HUES64 (cell line): ENCODE data around the gene FHIP1B. TPM values are rescaled to one million over a fixed set of nuclear protein-coding genes. Genes with fewer than 3 reads are reported as not detected.
"Not testable (repeated sequence)": the region's sequence is repeated elsewhere in the genome, so short reads cannot be mapped to it uniquely, and the experiment has no call there.

ENCODE experiments used
- H3K27ac ChIP-seq: 2 replicates; pipeline ENCODE4 v1.7.0; 2013; ENCODE audit warnings: low read depth, low read length, inconsistent platforms
- H3K27me3 ChIP-seq: 2 replicates; pipeline ENCODE4 v1.6.1; 2013; ENCODE audit warnings: mild to moderate bottlenecking, low read length; ENCODE audit not compliant: insufficient read depth
- H3K36me3 ChIP-seq: 2 replicates; pipeline ENCODE4 v1.6.1; 2013; ENCODE audit warnings: mild to moderate bottlenecking, low read length; ENCODE audit not compliant: insufficient read depth
- H3K4me1 ChIP-seq: 2 replicates; pipeline ENCODE4 v1.6.1; 2013; ENCODE audit warnings: mild to moderate bottlenecking, low read length, moderate library complexity; ENCODE audit not compliant: insufficient read depth
- H3K4me3 ChIP-seq: 2 replicates; pipeline ENCODE4 v1.5.1; 2013; ENCODE audit warnings: mild to moderate bottlenecking, low read length, moderate library complexity
- H3K9ac ChIP-seq: 2 replicates; pipeline ENCODE4 v1.6.1; 2013; ENCODE audit warnings: mild to moderate bottlenecking, low read depth, low read length
- H3K9me3 ChIP-seq: 2 replicates; pipeline ENCODE4 v1.6.1; 2013; ENCODE audit warnings: low read depth, low read length; ENCODE audit not compliant: insufficient read depth
- WGBS: fragments of 150-250, 120-280 bp; methylation state at CpG from one replicate; pipeline ENCODE4 v1.1.7; 2013; ENCODE audit warnings: missing lambda C conversion rate; 5-methylcytosine and 5-hydroxymethylcytosine counted together
- polyA plus RNA-seq, 2 experiments: library from polyadenylated mRNA; stranded (reverse); fragments of 50-300 nt; gene quantifications; one replicate each; pipeline ENCODE4 v1.2.3, GENCODE V29; 2013

FHIP1B gene
- polyA plus RNA-seq (2013, experiment 1 of 2), result 12.3 TPM
- polyA plus RNA-seq (2013, experiment 2 of 2), result 12.1 TPM

- H3K4me1 ChIP-seq, result no peaks in the 10 kb centered on the region
- H3K27ac ChIP-seq, result peak within 1 kb of the TSS; percentile 64
- H3K36me3 ChIP-seq, result no peaks in the 10 kb centered on the region
- peak within 1 kb of the TSS; percentile 83 for H3K9ac ChIP-seq
- no peaks in the 10 kb centered on the region for H3K9me3 ChIP-seq
- peak within 1 kb of the TSS; percentile 97 for H3K4me3 ChIP-seq
- under 1% methylated on average over 62 of the region's 62 CpGs for WGBS
- H3K27me3 ChIP-seq, result no peaks in the 10 kb centered on the region
Observed at GRCh38 chr11:6234387-6235107, at the start of gene FHIP1B. TSS of gene FHIP1B (minus strand) at chr11:6234636. CDS start at chr11:6224516, 10,120 bp downstream.

GRCh38 chr11:6283453-6284023 lies 49.1 kb upstream of the FHIP1B start:
- H3K27me3 ChIP-seq, result peaks cover 93% of the 10 kb centered on the region
- no peaks in the 10 kb centered on the region for H3K36me3 ChIP-seq
- H3K9ac ChIP-seq, result no peak overlapping the region
- H3K4me1 ChIP-seq, result peaks cover 13% of the 10 kb centered on the region
- H3K27ac ChIP-seq, result no peak overlapping the region
- no peak overlapping the region for H3K4me3 ChIP-seq
- no peaks in the 10 kb centered on the region for H3K9me3 ChIP-seq
- 92% methylated on average over 4 of the region's 4 CpGs for WGBS

GRCh38 chr11:6280809-6281208 lies 46.4 kb upstream of the FHIP1B start:
- not testable (repeated sequence) for H3K36me3 ChIP-seq, H3K27ac ChIP-seq, H3K4me3 ChIP-seq, H3K4me1 ChIP-seq, H3K9me3 ChIP-seq, H3K9ac ChIP-seq
- peaks cover 84% of the 10 kb centered on the region for H3K27me3 ChIP-seq
- 72% methylated on average over 7 of the region's 7 CpGs for WGBS

DNA sequence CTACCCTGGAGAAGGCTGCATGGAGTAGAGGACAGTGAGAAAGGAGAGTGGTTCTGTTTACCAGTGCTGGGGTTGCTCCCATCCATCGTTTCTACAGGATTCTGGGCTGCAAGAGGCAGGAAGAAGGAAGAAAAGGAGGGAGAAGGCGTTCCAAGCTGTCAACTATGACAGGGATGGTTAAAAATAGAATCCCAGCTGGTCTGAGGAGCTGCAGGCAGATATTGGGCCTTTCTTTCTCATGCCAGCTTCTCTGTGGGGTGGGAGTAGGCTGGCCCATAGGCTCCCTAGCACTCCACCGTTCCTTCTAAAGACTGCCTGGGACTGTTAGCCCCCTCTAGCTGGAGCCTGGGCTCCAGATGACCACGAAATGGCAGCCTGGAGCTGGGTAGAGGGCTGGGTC lies 38.8 kb upstream of the FHIP1B start:
- no peak overlapping the region for H3K4me3 ChIP-seq
- no peak overlapping the region for H3K9ac ChIP-seq
- H3K27ac ChIP-seq, result no peak overlapping the region
- whole genome bisulfite sequencing, result 83% methylated on average over 3 of the region's 4 CpGs
- H3K4me1 ChIP-seq, result no peaks in the 10 kb centered on the region
- H3K9me3 ChIP-seq, result no peaks in the 10 kb centered on the region
- H3K27me3 ChIP-seq, result peaks cover 29% of the 10 kb centered on the region
- no peaks in the 10 kb centered on the region for H3K36me3 ChIP-seq

GRCh38 chr11:6271598-6271997 lies 37.2 kb upstream of the FHIP1B start:
- Histone ChIP-seq H3K27ac (no peak overlapping the region), H3K9me3 (no peaks in the 10 kb centered on the region), H3K36me3 (no peaks in the 10 kb centered on the region), H3K27me3 (peaks cover 20% of the 10 kb centered on the region), H3K4me1 (no peaks in the 10 kb centered on the region), H3K9ac (no peak overlapping the region), H3K4me3 (no peak overlapping the region)
- 73% methylated on average over 3 of the region's 3 CpGs for WGBS

GRCh38 chr11:6270584-6271246 lies 36.3 kb upstream of the FHIP1B start:
- no peaks in the 10 kb centered on the region for H3K36me3 ChIP-seq
- H3K9ac ChIP-seq, result no peak overlapping the region
- peaks cover 16% of the 10 kb centered on the region; the same call in 1 of the 2 replicates for H3K27me3 ChIP-seq
- 96% methylated on average over 41 of the region's 41 CpGs for WGBS
- no peaks in the 10 kb centered on the region for H3K9me3 ChIP-seq
- H3K4me1 ChIP-seq, result no peaks in the 10 kb centered on the region
- no peak overlapping the region for H3K4me3 ChIP-seq
- no peak overlapping the region for H3K27ac ChIP-seq

DNA sequence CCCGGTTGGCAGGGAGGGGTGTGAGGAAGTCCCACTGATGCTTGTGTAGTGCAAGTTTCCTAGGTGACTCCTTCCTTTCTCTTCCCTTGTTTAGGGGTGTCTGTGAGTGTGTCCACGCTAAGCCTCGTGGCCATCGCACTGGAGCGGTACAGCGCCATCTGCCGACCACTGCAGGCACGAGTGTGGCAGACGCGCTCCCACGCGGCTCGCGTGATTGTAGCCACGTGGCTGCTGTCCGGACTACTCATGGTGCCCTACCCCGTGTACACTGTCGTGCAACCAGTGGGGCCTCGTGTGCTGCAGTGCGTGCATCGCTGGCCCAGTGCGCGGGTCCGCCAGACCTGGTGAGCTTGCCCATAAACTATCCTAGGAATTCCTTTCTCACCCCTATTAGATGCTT lies 35.6 kb upstream of the FHIP1B start:
- Histone ChIP-seq H3K27me3 (peaks cover 12% of the 10 kb centered on the region; the same call in 1 of the 2 replicates), H3K4me3 (no peak overlapping the region), H3K36me3 (no peaks in the 10 kb centered on the region), H3K4me1 (no peaks in the 10 kb centered on the region), H3K27ac (no peak overlapping the region), H3K9ac (no peak overlapping the region), H3K9me3 (no peaks in the 10 kb centered on the region)
- 95% methylated on average over 24 of the region's 24 CpGs for WGBS

DNA sequence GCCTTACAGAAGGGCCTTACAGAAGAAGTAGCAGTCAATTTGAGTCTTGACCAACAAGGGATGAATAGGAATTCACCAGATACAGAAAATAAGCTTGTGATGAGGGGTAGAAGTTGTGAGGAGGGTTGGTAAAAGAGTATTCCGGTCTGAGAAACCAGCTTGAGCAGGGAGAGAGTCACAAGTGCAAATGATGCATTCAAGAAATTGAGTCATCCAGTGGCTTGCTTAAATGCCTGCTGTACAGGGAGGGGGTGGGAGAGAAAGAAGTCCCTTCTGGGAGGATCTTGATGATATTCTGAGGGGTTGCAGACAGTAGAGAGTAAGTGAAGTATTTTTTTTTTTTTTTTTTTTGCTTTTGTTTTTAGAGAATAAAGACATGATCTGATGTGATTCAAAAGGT lies 34.4 kb upstream of the FHIP1B start:
- Histone ChIP-seq H3K27me3 (peaks cover 16% of the 10 kb centered on the region), H3K36me3 (no peaks in the 10 kb centered on the region), H3K4me1 (no peaks in the 10 kb centered on the region), H3K27ac (no peak overlapping the region), H3K9ac (no peak overlapping the region), H3K9me3 (no peaks in the 10 kb centered on the region), H3K4me3 (no peak overlapping the region)
- WGBS, result 77% methylated on average over 1 of the region's 1 CpG

- Histone ChIP-seq H3K9ac (no peak overlapping the region), H3K27me3 (peaks cover 56% of the 10 kb centered on the region), H3K4me1 (peaks cover 7% of the 10 kb centered on the region), H3K36me3 (no peaks in the 10 kb centered on the region), H3K9me3 (no peaks in the 10 kb centered on the region), H3K27ac (no peak overlapping the region), H3K4me3 (no peak overlapping the region)
- 97% methylated on average over 1 of the region's 1 CpG for WGBS
Observed at GRCh38 chr11:6263662-6264061, 29.2 kb upstream of the FHIP1B start.

DNA sequence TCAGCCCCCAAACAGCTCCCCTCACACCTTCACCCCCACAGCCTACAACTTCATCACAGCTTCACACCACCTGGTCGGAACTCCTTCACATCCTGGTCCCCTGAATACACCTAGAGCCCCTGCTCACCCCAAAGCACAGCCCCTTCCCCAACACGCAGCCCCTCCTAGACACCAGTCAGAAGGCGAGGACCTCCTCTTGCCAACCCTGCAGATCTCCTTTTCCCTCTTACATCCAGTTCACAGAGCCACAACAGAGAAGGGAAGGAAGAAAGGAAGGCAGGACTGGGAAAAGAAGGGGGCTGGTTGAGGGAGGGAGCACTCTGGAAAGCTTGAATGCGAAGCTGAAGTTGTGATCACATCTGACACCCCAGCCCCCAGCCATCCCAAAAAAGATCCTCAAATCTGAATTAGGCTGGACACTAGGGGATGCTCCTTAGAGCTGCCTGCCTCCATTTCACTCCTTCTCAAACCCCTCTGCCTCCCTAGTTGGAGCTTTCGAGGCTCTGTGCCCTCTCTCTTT lies 25.8 kb upstream of the FHIP1B start:
- no peaks in the 10 kb centered on the region for H3K36me3 ChIP-seq
- no peaks in the 10 kb centered on the region for H3K9me3 ChIP-seq
- peaks cover 86% of the 10 kb centered on the region for H3K27me3 ChIP-seq
- H3K9ac ChIP-seq, result no peak overlapping the region; the same call in 1 of the 2 replicates
- 55% methylated on average over 5 of the region's 5 CpGs for WGBS
- peaks cover 12% of the 10 kb centered on the region for H3K4me1 ChIP-seq
- peak overlapping the region; percentile 55 for H3K4me3 ChIP-seq
- no peak overlapping the region for H3K27ac ChIP-seq

DNA sequence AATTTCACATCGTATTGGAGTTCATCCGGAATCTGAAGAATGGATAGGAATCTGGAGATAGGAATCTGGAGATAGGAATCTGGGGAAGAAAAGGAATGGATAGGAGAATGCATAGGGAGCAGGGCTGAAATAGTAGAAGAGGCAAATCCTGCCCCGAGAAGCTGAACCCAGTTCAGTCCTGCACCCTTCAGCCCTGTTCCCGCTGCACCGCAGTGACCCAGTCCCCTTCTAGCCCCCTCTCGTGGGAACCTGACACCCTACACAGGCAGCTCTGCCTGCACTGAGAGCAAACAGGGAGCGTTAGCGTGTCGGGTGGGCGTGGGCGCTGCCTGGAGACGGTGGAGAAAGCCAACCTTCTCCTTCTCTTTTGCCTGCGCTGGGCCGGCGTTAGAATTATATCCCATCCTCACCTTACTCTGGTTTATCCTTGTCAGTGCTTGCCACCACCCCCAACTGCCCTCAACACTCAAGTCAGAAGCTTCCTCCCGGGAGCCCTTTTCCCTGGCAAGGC lies 24.2 kb upstream of the FHIP1B start:
- Histone ChIP-seq H3K4me1 (peaks cover 12% of the 10 kb centered on the region), H3K27ac (no peak overlapping the region), H3K9ac (no peak overlapping the region), H3K4me3 (peak overlapping the region; percentile 55), H3K36me3 (no peaks in the 10 kb centered on the region), H3K9me3 (no peaks in the 10 kb centered on the region), H3K27me3 (peaks cover 88% of the 10 kb centered on the region)
- 12% methylated on average over 16 of the region's 16 CpGs for WGBS
